GM19468 (cell line): ENCODE data around the gene TRPM3.

Experiments
- ATAC-seq: cut with Tn5 transposase; IDR thresholded peaks from one replicate; pipeline ENCODE4 v1.9.1; 2021; ENCODE audit warnings: mild to moderate bottlenecking, moderate library complexity, moderate number of reproducible peaks; ENCODE audit not compliant: unreplicated experiment; ENCODE audit errors: extremely low read depth

TRPM3 gene

GRCh38 chr9:70951749-70952727 is 169.4 kb downstream of the TRPM3 start:
- no peak for ATAC-seq

- no peak for ATAC-seq
Observed at GRCh38 chr9:70950270-70950669, 171.2 kb downstream of the TRPM3 start.

- no peak for ATAC-seq
Observed at GRCh38 chr9:70949239-70949638, 172.2 kb downstream of the TRPM3 start.

GRCh38 chr9:70948744-70949143 is 172.7 kb downstream of the TRPM3 start:
- no peak for ATAC-seq

- no peak for ATAC-seq
Observed at GRCh38 chr9:70947511-70947910, 173.9 kb downstream of the TRPM3 start.

- no peak for ATAC-seq
Observed at GRCh38 chr9:70947086-70947485, 174.3 kb downstream of the TRPM3 start.

GRCh38 chr9:70945301-70945700 is 176.1 kb downstream of the TRPM3 start:
- ATAC-seq, result no peak

- no peak for ATAC-seq
Observed at GRCh38 chr9:70941191-70941590, 180.2 kb downstream of the TRPM3 start.

- ATAC-seq, result no peak
Observed at GRCh38 chr9:70940605-70941004, 180.8 kb downstream of the TRPM3 start.

GRCh38 chr9:70936536-70936935 is 184.9 kb downstream of the TRPM3 start:
- ATAC-seq, result no peak

GRCh38 chr9:70935856-70936255 is 185.6 kb downstream of the TRPM3 start:
- no peak for ATAC-seq

- no peak for ATAC-seq
Observed at GRCh38 chr9:70934642-70935041, 186.8 kb downstream of the TRPM3 start.

GRCh38 chr9:70933321-70933720 is 188.1 kb downstream of the TRPM3 start:
- ATAC-seq, result no peak

- no peak for ATAC-seq
Observed at GRCh38 chr9:70932097-70932496, 189.3 kb downstream of the TRPM3 start.

- no peak for ATAC-seq
Observed at GRCh38 chr9:70927530-70927929, 193.9 kb downstream of the TRPM3 start.

GRCh38 chr9:70924895-70925547 is 196.4 kb downstream of the TRPM3 start:
- no peak for ATAC-seq

- ATAC-seq, result no peak
Observed at GRCh38 chr9:70924380-70924779, 197.0 kb downstream of the TRPM3 start.

- ATAC-seq, result no peak
Observed at GRCh38 chr9:70923961-70924360, 197.5 kb downstream of the TRPM3 start.

GRCh38 chr9:70921136-70921535 is 200.3 kb downstream of the TRPM3 start:
- no peak for ATAC-seq

- ATAC-seq, result no peak
Observed at GRCh38 chr9:70917277-70917676, 204.1 kb downstream of the TRPM3 start.

- ATAC-seq, result no peak
Observed at GRCh38 chr9:70911791-70912190, 209.6 kb downstream of the TRPM3 start.
